Measurements from ENCODE around the gene DGKD. TPM values are rescaled to one million over a fixed set of nuclear protein-coding genes. Genes with fewer than 3 reads are reported as not detected.

Gene DGKD
- total RNA-seq, 1 donor from 2014 or later: 17.7 TPM

DNA sequence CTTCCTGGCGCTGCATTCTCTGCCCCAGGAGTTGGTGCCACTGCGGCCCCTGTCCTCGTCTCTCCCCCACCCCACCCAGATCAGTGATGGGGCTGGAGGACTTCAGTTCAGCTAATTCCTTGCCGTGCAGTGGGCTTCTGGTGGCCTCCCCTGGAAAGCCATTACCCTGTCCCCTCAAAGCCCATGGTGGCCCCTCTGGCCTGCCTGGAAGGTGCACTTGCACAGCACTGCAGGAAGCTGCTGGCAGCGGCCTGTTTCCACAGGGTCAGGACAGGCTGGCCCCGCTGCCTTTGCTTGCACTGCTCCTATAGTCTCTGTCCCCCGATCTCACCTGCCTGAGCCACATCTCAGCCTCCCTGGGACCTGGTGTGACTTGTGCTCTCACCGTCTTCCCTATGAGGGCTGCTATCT lies 107.2 kb downstream of the DGKD start:
- no peak overlapping the region for H2AFZ ChIP-seq (ENCODE audit: low read depth, low read length)
- no peaks in the 10 kb centered on the region for H4K20me1 ChIP-seq (ENCODE audit: insufficient read depth, low read length)
- Mint-ChIP-seq H3K4me3 (ENCODE audit: unreplicated experiment) (no peak overlapping the region), H3K27me3 (ENCODE audit: low read depth, unreplicated experiment) (no peaks in the 10 kb centered on the region), H3K4me1 (ENCODE audit: low read depth, unreplicated experiment) (no peaks in the 10 kb centered on the region), H3K36me3 (ENCODE audit: low read depth, unreplicated experiment) (peaks cover 12% of the 10 kb centered on the region), H3K27ac (ENCODE audit: unreplicated experiment) (peak overlapping the region; percentile 64), H3K9me3 (ENCODE audit: unreplicated experiment) (no peaks in the 10 kb centered on the region)
- no peak overlapping the region for H3K4me3 ChIP-seq (ENCODE audit: insufficient read depth, low read depth, low read length)
- TF ChIP-seq CTCF (IDR thresholded peaks at IDR 0.05; ENCODE audit: insufficient read depth, low read depth, low read length): no peak
- no peak for TF ChIP-seq EZH2 (IDR thresholded peaks at IDR 0.05; ENCODE audit: insufficient read depth, low read length)
- no peak overlapping the region for H3K27ac ChIP-seq (ENCODE audit: low read depth, low read length)
- no peak overlapping the region for H3K4me2 ChIP-seq (ENCODE audit: low read length)
- H3K9ac ChIP-seq (ENCODE audit: low read length): no peak overlapping the region
- H3K36me3 ChIP-seq (ENCODE audit: insufficient read depth, low read length): peaks cover 4% of the 10 kb centered on the region
- H3K4me1 ChIP-seq (ENCODE audit: insufficient read depth, low read length): no peaks in the 10 kb centered on the region
- no peaks in the 10 kb centered on the region for H3K27me3 ChIP-seq (ENCODE audit: insufficient read depth, low read length)
- H3K79me2 ChIP-seq (ENCODE audit: insufficient read depth, low read length): no peaks in the 10 kb centered on the region
- no peaks in the 10 kb centered on the region for H3K9me3 ChIP-seq (ENCODE audit: insufficient read depth, low read depth, low read length)
- DNase-seq (ENCODE audit: low read depth) (no peak), FAIRE-seq (no peak)

DNA sequence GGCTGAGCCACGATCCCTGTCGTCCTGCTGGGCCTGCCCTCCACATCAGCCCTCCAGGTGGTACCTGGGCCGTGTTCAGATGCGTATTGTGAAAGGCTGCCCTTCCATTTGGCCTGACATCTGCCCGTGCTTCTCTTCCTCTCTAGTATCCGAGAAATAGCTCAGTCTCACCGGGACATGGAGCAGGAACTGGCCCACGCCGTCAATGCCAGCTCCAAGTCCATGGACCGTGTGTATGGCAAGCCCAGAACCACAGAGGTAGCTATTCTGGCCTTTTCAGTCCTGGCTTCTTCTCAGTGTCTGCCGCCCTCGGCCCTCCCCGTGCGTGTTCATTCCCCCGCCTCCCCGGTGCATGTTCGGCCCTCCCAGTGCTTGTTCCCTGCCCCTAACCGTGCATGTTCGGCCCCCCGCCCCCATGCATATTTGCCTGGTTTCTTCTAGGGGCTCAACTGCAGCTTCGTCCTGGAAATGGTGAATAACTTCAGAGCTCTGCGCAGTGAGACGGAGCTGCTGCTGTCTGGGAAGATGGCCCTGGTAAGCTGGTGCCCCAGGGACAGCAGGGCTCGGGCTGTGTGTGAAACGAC lies 108.0 kb downstream of the DGKD start:
- DNase-seq (ENCODE audit: low read depth) (no peak), FAIRE-seq (no peak)
- no peaks in the 10 kb centered on the region for H3K79me2 ChIP-seq (ENCODE audit: insufficient read depth, low read length)
- no peaks in the 10 kb centered on the region for H3K27me3 ChIP-seq (ENCODE audit: insufficient read depth, low read length)
- Mint-ChIP-seq H3K27me3 (ENCODE audit: low read depth, unreplicated experiment) (no peaks in the 10 kb centered on the region), H3K4me1 (ENCODE audit: low read depth, unreplicated experiment) (no peaks in the 10 kb centered on the region), H3K36me3 (ENCODE audit: low read depth, unreplicated experiment) (peaks cover 14% of the 10 kb centered on the region), H3K27ac (ENCODE audit: unreplicated experiment) (no peak overlapping the region), H3K4me3 (ENCODE audit: unreplicated experiment) (no peak overlapping the region), H3K9me3 (ENCODE audit: unreplicated experiment) (no peaks in the 10 kb centered on the region)
- H3K27ac ChIP-seq (ENCODE audit: low read depth, low read length): no peak overlapping the region
- no peak for TF ChIP-seq CTCF (IDR thresholded peaks at IDR 0.05; ENCODE audit: insufficient read depth, low read depth, low read length)
- no peak for TF ChIP-seq EZH2 (IDR thresholded peaks at IDR 0.05; ENCODE audit: insufficient read depth, low read length)
- H3K4me2 ChIP-seq (ENCODE audit: low read length): no peak overlapping the region
- no peak overlapping the region for H2AFZ ChIP-seq (ENCODE audit: low read depth, low read length)
- peaks cover 2% of the 10 kb centered on the region for H3K36me3 ChIP-seq (ENCODE audit: insufficient read depth, low read length)
- no peak overlapping the region for H3K9ac ChIP-seq (ENCODE audit: low read length)
- H3K9me3 ChIP-seq (ENCODE audit: insufficient read depth, low read depth, low read length): no peaks in the 10 kb centered on the region
- H3K4me1 ChIP-seq (ENCODE audit: insufficient read depth, low read length): no peaks in the 10 kb centered on the region
- no peak overlapping the region for H3K4me3 ChIP-seq (ENCODE audit: insufficient read depth, low read depth, low read length)
- no peaks in the 10 kb centered on the region for H4K20me1 ChIP-seq (ENCODE audit: insufficient read depth, low read length)

DNA sequence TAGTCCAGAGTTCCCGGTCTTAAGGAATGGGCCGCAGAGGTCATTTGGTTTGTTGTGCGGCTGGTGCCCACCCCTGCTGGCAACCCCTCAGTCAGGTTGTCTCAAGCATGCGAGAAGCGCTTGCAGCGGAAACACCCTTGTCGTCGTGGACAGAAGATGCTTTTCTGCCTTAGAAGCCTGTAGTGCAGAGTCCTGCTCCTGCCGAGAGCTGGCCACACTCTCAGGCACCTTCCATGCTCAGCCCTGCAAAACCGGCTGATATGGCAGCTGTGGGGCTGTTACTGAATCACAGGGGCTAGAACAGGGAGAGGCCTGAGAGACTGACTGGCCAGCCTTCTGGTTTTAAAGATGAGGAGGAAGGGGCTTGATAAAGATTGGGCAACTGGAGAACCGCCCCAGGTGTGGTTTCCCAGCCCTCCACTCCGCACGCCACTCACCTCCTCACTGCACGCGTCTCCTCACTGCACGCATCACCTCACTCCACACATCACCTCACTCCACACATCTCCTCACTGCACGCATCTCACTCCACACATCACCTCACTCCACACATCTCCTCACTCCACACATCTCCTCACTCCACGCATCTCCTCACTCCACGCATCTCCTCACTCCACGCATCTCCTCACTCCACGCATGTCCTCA lies 108.7 kb downstream of the DGKD start:
- Histone ChIP-seq H2AFZ (ENCODE audit: low read depth, low read length) (no peak overlapping the region), H3K4me3 (ENCODE audit: insufficient read depth, low read depth, low read length) (no peak overlapping the region), H3K27ac (ENCODE audit: low read depth, low read length) (no peak overlapping the region), H3K79me2 (ENCODE audit: insufficient read depth, low read length) (no peaks in the 10 kb centered on the region), H3K27me3 (ENCODE audit: insufficient read depth, low read length) (no peaks in the 10 kb centered on the region), H4K20me1 (ENCODE audit: insufficient read depth, low read length) (no peaks in the 10 kb centered on the region), H3K9ac (ENCODE audit: low read length) (no peak overlapping the region), H3K4me1 (ENCODE audit: insufficient read depth, low read length) (no peaks in the 10 kb centered on the region), H3K4me2 (ENCODE audit: low read length) (no peak overlapping the region), H3K9me3 (ENCODE audit: insufficient read depth, low read depth, low read length) (no peaks in the 10 kb centered on the region), H3K36me3 (ENCODE audit: insufficient read depth, low read length) (peaks cover 2% of the 10 kb centered on the region)
- no peak for TF ChIP-seq CTCF (IDR thresholded peaks at IDR 0.05; ENCODE audit: insufficient read depth, low read depth, low read length)
- TF ChIP-seq EZH2 (IDR thresholded peaks at IDR 0.05; ENCODE audit: insufficient read depth, low read length): no peak
- Mint-ChIP-seq H3K27me3 (ENCODE audit: low read depth, unreplicated experiment) (no peaks in the 10 kb centered on the region), H3K36me3 (ENCODE audit: low read depth, unreplicated experiment) (peaks cover 13% of the 10 kb centered on the region), H3K9me3 (ENCODE audit: unreplicated experiment) (no peaks in the 10 kb centered on the region), H3K4me1 (ENCODE audit: low read depth, unreplicated experiment) (no peaks in the 10 kb centered on the region), H3K4me3 (ENCODE audit: unreplicated experiment) (no peak overlapping the region), H3K27ac (ENCODE audit: unreplicated experiment) (no peak overlapping the region)
- DNase-seq (ENCODE audit: low read depth) (no peak), FAIRE-seq (no peak)
